ENCODE measurements around the gene KBTBD2.
"Not testable (repeated sequence)": the region's sequence is repeated elsewhere in the genome, so short reads cannot be mapped to it uniquely, and the experiment has no call there.

Gene KBTBD2

GRCh38 chr7:32894171-32894570 lies 2.6 kb upstream of the KBTBD2 start:
- DNase-seq = no peak

GRCh38 chr7:32893722-32894121 lies 2.2 kb upstream of the KBTBD2 start:
- DNase-seq = no peak

DNA sequence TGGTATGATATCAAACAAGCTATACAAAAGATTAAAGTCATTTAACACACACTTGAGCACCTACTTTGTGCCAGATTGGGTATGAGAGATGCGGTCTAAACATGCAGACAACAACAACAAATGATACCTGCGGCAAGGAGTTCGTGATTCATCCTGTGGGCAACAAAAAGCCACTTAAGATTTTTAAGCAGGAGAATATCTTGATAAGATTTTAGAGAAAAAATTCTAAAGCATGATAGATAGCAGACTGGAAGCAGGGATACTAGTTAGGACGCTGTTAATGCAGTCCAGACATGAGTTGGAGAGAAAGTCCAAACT lies 1.6 kb upstream of the KBTBD2 start:
- no peak for DNase-seq

GRCh38 chr7:32892521-32893206 lies 1.1 kb upstream of the KBTBD2 start:
- no peak for DNase-seq

- peak; percentile 89 for DNase-seq
Measured at GRCh38 chr7:32891800-32892520, 400 bp upstream of the KBTBD2 start.

- DNase-seq = peak; percentile 65
Measured at GRCh38 chr7:32890793-32891042, 842 bp downstream of the KBTBD2 start.

- peak; percentile 57 for DNase-seq
Measured at GRCh38 chr7:32890010-32890792, 1.4 kb downstream of the KBTBD2 start.

DNA sequence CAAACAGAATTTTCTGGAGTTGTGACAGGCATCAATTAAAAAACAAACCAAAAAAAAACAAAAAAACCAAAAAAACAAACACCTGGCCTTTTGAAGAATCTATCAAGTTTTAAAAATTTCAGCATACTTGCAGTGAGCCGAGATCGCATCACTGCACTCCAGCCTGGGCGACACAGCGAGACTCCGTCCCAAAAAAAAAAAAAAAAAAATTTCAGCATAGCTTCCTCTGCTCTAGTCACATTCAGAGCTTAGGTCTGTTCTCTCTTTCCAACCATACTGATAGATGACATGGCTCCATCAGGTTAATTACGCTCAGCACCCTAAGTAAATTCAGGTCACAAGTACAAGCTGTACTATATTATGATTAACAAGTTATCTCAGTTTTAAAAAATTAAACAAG lies 3.1 kb downstream of the KBTBD2 start:
- no peak for DNase-seq

DNA sequence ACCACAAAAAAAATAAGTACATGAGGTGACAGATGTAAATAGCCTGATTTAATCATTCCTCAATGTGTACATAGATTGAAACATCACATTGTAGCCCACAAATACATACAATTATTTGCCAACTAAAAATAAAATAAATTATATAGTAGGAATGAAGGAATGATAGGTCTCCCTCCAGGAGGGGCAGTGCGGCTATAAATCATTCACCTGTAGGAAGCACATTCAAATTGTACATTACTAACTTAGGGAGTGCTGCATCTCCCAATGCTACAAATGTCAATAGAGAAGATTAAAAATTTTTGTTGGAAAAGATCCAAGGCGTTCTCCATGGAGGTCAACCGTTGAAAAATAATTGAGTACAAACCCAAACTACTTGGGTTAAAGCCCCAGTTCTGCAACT lies 4.2 kb downstream of the KBTBD2 start:
- DNase-seq = no peak

- no peak for DNase-seq
Measured at GRCh38 chr7:32881074-32881982, 10.2 kb downstream of the KBTBD2 start.

GRCh38 chr7:32879460-32879859 lies 12.1 kb downstream of the KBTBD2 start:
- DNase-seq = no peak

DNA sequence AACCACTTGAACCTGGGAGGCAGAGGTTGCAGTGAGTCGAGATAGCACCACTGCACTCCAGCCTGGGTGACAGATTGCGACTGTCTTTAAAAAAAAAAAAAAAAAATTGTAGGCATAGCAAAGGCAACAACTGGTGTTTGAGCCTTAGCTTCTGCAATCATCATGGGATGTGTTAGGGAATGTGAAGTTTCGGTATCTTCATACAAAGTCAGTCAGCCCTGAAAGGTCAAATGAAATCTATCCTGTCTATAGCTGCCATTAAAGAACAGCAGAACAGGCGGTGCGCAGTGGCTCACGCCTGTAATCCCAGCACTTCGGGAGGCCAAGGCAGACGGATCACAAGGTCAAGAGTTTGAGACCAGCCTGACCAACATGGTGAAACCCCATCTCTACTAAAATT lies 13.5 kb downstream of the KBTBD2 start:
- not testable (repeated sequence) for DNase-seq

DNA sequence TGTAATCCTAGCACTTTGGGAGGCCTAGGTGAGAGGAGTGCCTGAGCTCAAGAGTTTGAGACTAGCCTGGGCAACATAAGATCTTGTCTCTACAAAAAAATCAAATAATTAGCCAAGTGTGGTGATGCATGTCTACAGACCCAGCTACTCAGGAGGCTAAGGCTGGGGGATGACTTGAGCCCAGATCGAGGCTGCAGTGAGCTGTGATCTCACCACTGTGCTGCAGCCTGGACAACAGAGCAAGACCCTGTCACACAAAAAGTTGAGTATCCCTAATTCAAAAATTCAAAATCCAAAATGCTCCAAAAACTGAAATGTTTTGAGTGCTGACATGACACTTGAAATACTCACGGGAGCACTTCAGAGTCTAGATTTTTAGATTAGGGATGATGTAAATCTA lies 19.1 kb downstream of the KBTBD2 start:
- no peak for DNase-seq

GRCh38 chr7:32871624-32872371 lies 19.8 kb downstream of the KBTBD2 start:
- DNase-seq = no peak

DNA sequence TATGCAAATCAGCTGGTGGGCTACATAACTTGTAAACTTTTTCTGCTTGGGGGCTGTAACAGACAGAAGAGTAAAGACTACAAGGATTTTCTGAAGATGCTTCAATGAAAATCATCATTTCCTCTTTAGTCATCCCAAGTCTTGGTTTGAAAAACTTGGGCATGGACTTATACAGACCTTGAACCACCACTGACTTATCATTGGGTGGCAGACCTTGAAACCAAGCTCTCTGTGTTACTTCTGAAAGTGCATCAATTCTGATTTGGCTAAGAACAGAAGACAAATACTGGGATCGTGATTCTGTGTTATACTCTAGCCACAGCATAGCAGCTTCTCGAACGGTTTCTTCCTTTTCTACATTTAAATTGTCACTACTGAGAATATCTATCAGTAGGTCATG lies 21.3 kb downstream of the KBTBD2 start:
- no peak for DNase-seq

- no peak for DNase-seq
Measured at GRCh38 chr7:32869716-32870115, 21.8 kb downstream of the KBTBD2 start.

DNA sequence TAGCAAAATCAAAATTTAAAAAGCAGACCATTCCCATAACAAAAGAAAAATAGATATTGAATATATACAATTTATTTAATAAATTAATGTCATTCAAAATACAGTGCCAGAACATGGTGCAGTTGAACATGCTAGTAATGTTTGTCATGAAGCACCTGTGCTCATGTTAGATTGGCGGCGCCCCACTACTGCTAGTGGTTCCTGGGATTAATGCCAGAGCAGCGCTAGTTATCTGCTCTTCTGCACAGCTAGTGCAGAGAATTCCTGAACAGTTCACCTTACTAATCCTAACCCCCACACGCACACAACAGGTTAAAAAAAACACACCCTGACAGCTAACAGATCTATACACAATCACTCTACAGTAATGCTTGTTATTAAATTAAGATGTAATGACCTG lies 23.4 kb downstream of the KBTBD2 start:
- no peak for DNase-seq

GRCh38 chr7:32865448-32866030 lies 26.0 kb downstream of the KBTBD2 start:
- DNase-seq = no peak

DNA sequence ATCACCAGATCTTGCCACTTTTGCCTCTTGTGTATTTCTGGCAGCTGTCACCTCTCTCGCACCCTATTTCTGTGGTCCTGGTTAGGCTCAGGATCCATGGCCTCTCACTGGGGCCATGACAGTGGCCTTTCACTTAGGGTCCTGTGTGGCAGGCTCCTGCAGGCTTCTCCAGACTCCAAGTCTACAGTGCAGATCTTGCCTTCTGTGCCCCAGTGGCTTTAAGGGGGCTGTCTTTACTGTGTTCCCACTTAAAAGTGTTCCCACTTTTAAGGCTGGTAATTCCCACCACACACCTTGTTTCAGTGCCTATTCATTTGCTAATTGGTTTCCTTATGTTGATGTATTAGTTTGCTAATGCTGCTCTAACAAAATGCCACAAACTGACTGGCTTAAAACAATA lies 27.7 kb downstream of the KBTBD2 start:
- not testable (repeated sequence) for DNase-seq

GRCh38 chr7:32860090-32860489 lies 31.5 kb downstream of the KBTBD2 start:
- no peak for DNase-seq

DNA sequence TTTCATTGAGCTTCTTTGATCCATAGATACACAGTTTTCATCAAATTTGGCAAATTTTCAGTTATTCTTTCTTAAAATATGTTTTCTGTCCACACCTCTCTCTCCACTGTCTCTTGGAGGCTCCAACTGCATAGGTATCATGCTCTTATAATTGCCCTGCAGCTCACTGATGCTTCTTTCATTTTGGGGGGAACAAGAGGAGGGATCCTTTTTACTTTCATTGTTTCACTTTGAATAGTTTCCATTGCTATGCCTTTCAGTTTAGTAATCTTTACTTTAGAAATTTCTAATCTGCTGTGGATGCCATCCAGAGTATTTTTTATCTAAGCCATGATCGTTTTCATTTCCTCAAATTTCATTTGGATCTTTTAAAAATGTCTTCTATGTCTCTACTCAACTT lies 32.9 kb downstream of the KBTBD2 start:
- no peak for DNase-seq

DNA sequence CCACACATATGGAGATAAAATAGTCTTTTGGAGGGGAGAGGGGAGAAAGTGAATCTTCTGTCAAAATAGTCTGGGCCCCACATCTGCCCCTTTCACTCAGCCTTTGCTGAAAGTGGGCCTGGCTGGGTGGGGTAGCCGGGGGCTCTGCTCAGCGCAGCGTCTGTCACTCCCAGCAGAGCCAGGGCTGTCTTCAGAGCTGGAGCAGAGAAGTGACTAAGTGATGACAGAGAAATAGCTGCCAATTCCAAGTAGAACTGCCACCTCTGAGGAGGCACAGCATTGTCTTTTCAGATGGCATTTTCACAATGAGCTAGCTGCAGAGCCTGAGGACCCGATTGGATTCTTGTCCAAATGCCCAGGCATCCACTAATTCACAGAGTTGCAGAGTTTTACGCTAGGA lies 34.5 kb downstream of the KBTBD2 start:
- DNase-seq = not testable (repeated sequence)

Data from right kidney (tissue), 1 donor.